ENCODE data around the gene MAN2B1. TPM values are rescaled to one million over a fixed set of nuclear protein-coding genes. Genes with fewer than 3 reads are reported as not detected.
A peak's percentile ranks its signal among the peaks of the same experiment; 100 is the strongest.
"Not testable (repeated sequence)": the region's sequence is repeated elsewhere in the genome, so short reads cannot be mapped to it uniquely, and the experiment has no call there.

Gene MAN2B1
- total and polyA plus RNA-seq, 3 experiments from 2014 or later: 76.4 to 85.3 (median 83.8) TPM

GRCh38 chr19:12626958-12627357 is 39.6 kb downstream of the MAN2B1 start:
- Mint-ChIP-seq H3K27ac (no peak overlapping the region), H3K36me3 (peaks cover 23 to 67% (median 28%) of the 10 kb centered on the region in 3 donors), H3K9me3 (peaks cover 2 to 14% (median 9%) of the 10 kb centered on the region in 5 donors), H3K4me1 (peaks cover 6 to 20% (median 16%) of the 10 kb centered on the region in 3 donors), H3K27me3 (no peaks in the 10 kb centered on the region), H3K4me3 (no peak overlapping the region)
- H3K27ac ChIP-seq (ENCODE audit: low read depth, low read length): no peak overlapping the region
- H3K4me1 ChIP-seq (ENCODE audit: insufficient read depth, low read length): no peaks in the 10 kb centered on the region
- H3K4me3 ChIP-seq (ENCODE audit: low read length): no peak overlapping the region
- H3K27me3 ChIP-seq (ENCODE audit: insufficient read depth, low read length, poor library complexity, severe bottlenecking): no peaks in the 10 kb centered on the region
- no peak for DNase-seq
- ChIA-PET CTCF (interaction anchor here (1.0 to 1.4 kb wide), 2 partner anchors 13 to 45 kb away, joined by 3 to 6 read pairs; no protein-coding TSS in a partner anchor), POLR2A (no interaction called here)
- peaks cover 17% of the 10 kb centered on the region for H3K9me3 ChIP-seq (ENCODE audit: low read length)
- H3K36me3 ChIP-seq (ENCODE audit: insufficient read depth, low read length): peaks cover 33% of the 10 kb centered on the region

DNA sequence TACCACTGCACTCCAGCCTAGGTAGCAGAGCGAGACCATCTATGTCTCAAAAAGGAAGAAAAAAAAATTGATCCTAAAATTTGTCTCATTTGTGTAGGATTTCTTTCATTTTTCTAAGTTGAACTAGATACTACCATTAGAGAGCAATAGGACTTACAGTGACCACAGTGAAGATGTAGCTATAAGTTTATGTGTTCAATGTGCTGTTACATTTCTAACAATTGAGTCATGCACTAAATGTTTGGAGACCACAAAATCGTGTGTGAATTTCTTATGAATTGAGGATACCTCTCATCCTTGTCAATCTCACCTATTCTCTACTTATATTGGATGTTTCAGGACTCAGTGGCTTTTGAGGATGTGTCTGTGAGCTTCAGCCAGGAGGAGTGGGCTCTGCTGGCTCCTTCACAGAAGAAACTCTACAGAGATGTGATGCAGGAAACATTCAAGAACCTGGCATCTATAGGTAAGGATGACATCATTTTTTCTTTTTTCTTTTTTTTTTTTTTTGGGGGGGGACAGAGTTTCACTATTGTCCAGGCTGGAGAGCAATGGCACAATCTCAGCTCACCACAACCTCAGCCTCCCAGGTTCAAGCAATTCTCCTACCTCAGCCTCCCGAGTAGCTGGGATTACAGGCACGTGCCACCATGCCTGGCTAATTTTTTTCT is 43.0 kb downstream of the MAN2B1 start:
- no peak for DNase-seq
- Histone ChIP-seq H3K9me3 (ENCODE audit: low read length) (peaks cover 11% of the 10 kb centered on the region), H3K27me3 (ENCODE audit: insufficient read depth, low read length, poor library complexity, severe bottlenecking) (no peaks in the 10 kb centered on the region), H3K4me1 (ENCODE audit: insufficient read depth, low read length) (peaks cover 5% of the 10 kb centered on the region), H3K4me3 (ENCODE audit: low read length) (no peak overlapping the region), H3K36me3 (ENCODE audit: insufficient read depth, low read length) (peaks cover 22% of the 10 kb centered on the region), H3K27ac (ENCODE audit: low read depth, low read length) (no peak overlapping the region)
- ChIA-PET POLR2A (no interaction called here), CTCF (interaction anchor here (1.1 kb wide), 1 partner anchor 9 kb away, joined by 3 read pairs; no protein-coding TSS in a partner anchor)
- Mint-ChIP-seq H3K36me3 (peaks cover 13 to 54% (median 19%) of the 10 kb centered on the region in 3 donors), H3K27ac (peak overlapping the region in 1 of 8 donors; percentile 45), H3K27me3 (no peaks in the 10 kb centered on the region), H3K9me3 (peaks cover 2 to 10% (median 7%) of the 10 kb centered on the region in 5 donors), H3K4me3 (no peak overlapping the region), H3K4me1 (peaks cover 15 to 31% (median 28%) of the 10 kb centered on the region in 3 donors)

GRCh38 chr19:12621253-12622024 is 45.1 kb downstream of the MAN2B1 start:
- H3K4me1 ChIP-seq (ENCODE audit: insufficient read depth, low read length); H3K27ac ChIP-seq (ENCODE audit: low read depth, low read length); H3K4me3 Mint-ChIP-seq; H3K27me3 ChIP-seq (ENCODE audit: insufficient read depth, low read length, poor library complexity, severe bottlenecking); H3K4me3 ChIP-seq (ENCODE audit: low read length); H3K9me3 Mint-ChIP-seq; H3K9me3 ChIP-seq (ENCODE audit: low read length); H3K27me3 Mint-ChIP-seq; CTCF ChIA-PET; H3K36me3 ChIP-seq (ENCODE audit: insufficient read depth, low read length); DNase-seq: not testable (repeated sequence)
- Mint-ChIP-seq H3K27ac (peak overlapping the region in 2 of 8 donors; percentile 48 to 55), H3K4me1 (peaks cover 18 to 39% (median 39%) of the 10 kb centered on the region in 3 donors), H3K36me3 (peaks cover 0 to 45% (median 2%) of the 10 kb centered on the region in 3 donors)
- POLR2A ChIA-PET: interaction anchor here (0.6 kb wide), 1 partner anchor 57 kb away, joined by 4 read pairs; no protein-coding TSS in a partner anchor

DNA sequence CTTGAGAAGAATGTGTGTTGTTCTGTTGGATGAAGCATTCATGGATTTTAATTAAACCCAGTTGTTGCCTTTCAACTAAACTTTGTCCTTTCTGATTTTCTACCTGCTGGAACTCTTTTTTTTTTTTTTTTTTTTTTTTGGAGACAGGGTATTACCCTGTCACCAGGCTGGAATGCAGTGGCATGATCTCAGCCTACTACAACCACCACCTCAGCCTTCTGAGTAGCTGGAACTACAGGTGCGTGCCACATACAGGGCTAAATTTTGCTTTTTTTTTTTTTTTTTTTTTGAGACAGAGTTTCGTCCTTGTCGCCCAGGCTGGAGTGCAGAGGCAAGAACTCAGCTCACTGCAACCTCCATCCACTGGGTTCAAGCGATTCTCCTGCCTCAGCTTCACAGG is 48.9 kb downstream of the MAN2B1 start:
- no peak overlapping the region for H3K4me3 Mint-ChIP-seq
- Histone ChIP-seq H3K27me3 (ENCODE audit: insufficient read depth, low read length, poor library complexity, severe bottlenecking) (no peaks in the 10 kb centered on the region), H3K4me1 (ENCODE audit: insufficient read depth, low read length) (peaks cover 23% of the 10 kb centered on the region), H3K27ac (ENCODE audit: low read depth, low read length) (no peak overlapping the region), H3K9me3 (ENCODE audit: low read length) (no peaks in the 10 kb centered on the region), H3K4me3 (ENCODE audit: low read length) (no peak overlapping the region), H3K36me3 (ENCODE audit: insufficient read depth, low read length) (no peaks in the 10 kb centered on the region)
- H3K4me1 Mint-ChIP-seq: peaks cover 39 to 59% (median 55%) of the 10 kb centered on the region in 3 donors
- H3K36me3 Mint-ChIP-seq: peaks cover 0 to 43% (median 2%) of the 10 kb centered on the region in 3 donors
- POLR2A ChIA-PET: no interaction called here
- H3K9me3 Mint-ChIP-seq: no peaks in the 10 kb centered on the region
- DNase-seq: no peak
- CTCF ChIA-PET: no interaction called here
- H3K27ac Mint-ChIP-seq: no peak overlapping the region
- H3K27me3 Mint-ChIP-seq: no peaks in the 10 kb centered on the region

- no peaks in the 10 kb centered on the region for H3K9me3 ChIP-seq (ENCODE audit: low read length)
- peak overlapping the region; percentile 94 to 100 (median 100) for H3K27ac Mint-ChIP-seq
- peak overlapping the region; percentile 99 to 100 (median 100) for H3K4me3 Mint-ChIP-seq
- peak overlapping the region; percentile 92 for H3K27ac ChIP-seq (ENCODE audit: low read depth, low read length)
- peaks cover 42% of the 10 kb centered on the region for H3K4me1 ChIP-seq (ENCODE audit: insufficient read depth, low read length)
- no peaks in the 10 kb centered on the region for H3K27me3 Mint-ChIP-seq
- no peak for DNase-seq
- ChIA-PET POLR2A (interaction anchor here (0.5 to 1.5 kb wide), 7 partner anchors 9 to 268 kb away, joined by 3 to 12 read pairs (median 4); partner anchors contain the start of genes GET3, MAN2B1 and WDR83), CTCF (no interaction called here)
- no peaks in the 10 kb centered on the region for H3K36me3 ChIP-seq (ENCODE audit: insufficient read depth, low read length)
- H3K4me1 Mint-ChIP-seq: peaks cover 41 to 69% (median 54%) of the 10 kb centered on the region in 3 donors
- no peaks in the 10 kb centered on the region for H3K9me3 Mint-ChIP-seq
- H3K27me3 ChIP-seq (ENCODE audit: insufficient read depth, low read length, poor library complexity, severe bottlenecking): no peaks in the 10 kb centered on the region
- peak overlapping the region; percentile 93 for H3K4me3 ChIP-seq (ENCODE audit: low read length)
- peaks cover 0 to 47% (median 1%) of the 10 kb centered on the region in 3 donors for H3K36me3 Mint-ChIP-seq
These were observed 55.2 kb downstream of the MAN2B1 start for GRCh38 chr19:12611361-12611699.

GRCh38 chr19:12610540-12611360 is 55.8 kb downstream of the MAN2B1 start, which contains the start of the genes ZNF490 and ZNF791:
ZNF490 (minus strand) TSS chr19:12610813; CDS start chr19:12610680, 133 bp downstream.
ZNF791 (plus strand) TSS chr19:12610920; CDS start chr19:12611080, 160 bp downstream.
- H3K36me3 Mint-ChIP-seq: peaks cover 0 to 41% (median 1%) of the 10 kb centered on the region in 3 donors
- peaks cover 42% of the 10 kb centered on the region for H3K4me1 ChIP-seq (ENCODE audit: insufficient read depth, low read length)
- ChIA-PET CTCF (interaction anchor here (1.0 kb wide), 1 partner anchor 29 kb away, joined by 4 read pairs; no protein-coding TSS in a partner anchor), POLR2A (interaction anchor here (0.5 to 1.5 kb wide), 8 partner anchors 9 to 269 kb away, joined by 3 to 12 read pairs (median 4); partner anchors contain the start of genes GET3, MAN2B1 and WDR83)
- no peaks in the 10 kb centered on the region for H3K9me3 ChIP-seq (ENCODE audit: low read length)
- H3K4me3 ChIP-seq (ENCODE audit: low read length): peak within 1 kb of the TSS; percentile 93
- no peaks in the 10 kb centered on the region for H3K27me3 Mint-ChIP-seq
- peak within 1 kb of the TSS; percentile 99 to 100 (median 100) for H3K4me3 Mint-ChIP-seq
- H3K27me3 ChIP-seq (ENCODE audit: insufficient read depth, low read length, poor library complexity, severe bottlenecking): no peaks in the 10 kb centered on the region
- no peaks in the 10 kb centered on the region for H3K9me3 Mint-ChIP-seq
- H3K27ac ChIP-seq (ENCODE audit: low read depth, low read length): peak within 1 kb of the TSS; percentile 92
- peak within 1 kb of the TSS; percentile 94 to 100 (median 100) for H3K27ac Mint-ChIP-seq
- peak; percentile 93 to 98 (median 95) for DNase-seq
- H3K4me1 Mint-ChIP-seq: peaks cover 35 to 64% (median 48%) of the 10 kb centered on the region in 3 donors
- H3K36me3 ChIP-seq (ENCODE audit: insufficient read depth, low read length): no peaks in the 10 kb centered on the region

DNA sequence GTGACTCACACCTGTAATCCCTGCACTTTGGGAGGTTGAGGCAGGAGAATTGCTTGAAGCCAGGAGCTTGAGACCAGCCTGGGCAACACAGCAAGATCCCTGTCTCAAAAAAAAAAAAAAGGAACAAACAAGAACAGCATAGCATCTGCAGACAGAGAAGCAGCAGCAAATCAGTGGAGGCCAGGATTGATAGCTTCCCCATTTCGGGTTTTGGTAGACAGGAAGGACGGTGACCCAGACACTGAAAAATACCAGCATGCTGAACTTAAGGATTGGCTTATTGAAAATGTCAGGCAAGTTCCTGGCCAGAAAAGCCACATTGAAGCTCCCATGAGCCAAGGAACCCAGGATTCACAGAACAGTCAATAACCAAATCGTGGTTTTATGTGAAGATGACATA is 58.9 kb downstream of the MAN2B1 start:
- H3K4me1 Mint-ChIP-seq: peaks cover 22 to 57% (median 36%) of the 10 kb centered on the region in 3 donors
- Histone ChIP-seq H3K4me1 (ENCODE audit: insufficient read depth, low read length) (peaks cover 36% of the 10 kb centered on the region), H3K36me3 (ENCODE audit: insufficient read depth, low read length) (no peaks in the 10 kb centered on the region), H3K27ac (ENCODE audit: low read depth, low read length) (no peak overlapping the region), H3K27me3 (ENCODE audit: insufficient read depth, low read length, poor library complexity, severe bottlenecking) (no peaks in the 10 kb centered on the region), H3K4me3 (ENCODE audit: low read length) (no peak overlapping the region), H3K9me3 (ENCODE audit: low read length) (no peaks in the 10 kb centered on the region)
- ChIA-PET POLR2A (no interaction called here), CTCF (interaction anchor here (0.6 to 2.0 kb wide), 3 partner anchors 11 to 312 kb away, joined by 3 to 6 read pairs (median 3); no protein-coding TSS in a partner anchor)
- H3K36me3 Mint-ChIP-seq: peaks cover 0 to 40% (median 1%) of the 10 kb centered on the region in 3 donors
- no peaks in the 10 kb centered on the region for H3K27me3 Mint-ChIP-seq
- no peak for DNase-seq
- H3K4me3 Mint-ChIP-seq: peak overlapping the region in 2 of 7 donors; percentile 8 to 62
- peak overlapping the region in 1 of 8 donors; percentile 6 for H3K27ac Mint-ChIP-seq
- H3K9me3 Mint-ChIP-seq: no peaks in the 10 kb centered on the region
